ENCODE results near the gene SLC7A5. TPM values are rescaled to one million over a fixed set of nuclear protein-coding genes. Genes with fewer than 3 reads are reported as not detected.
"Not testable (repeated sequence)": the region's sequence is repeated elsewhere in the genome, so short reads cannot be mapped to it uniquely, and the experiment has no call there.

SLC7A5 gene
- total and polyA plus RNA-seq, 2 of the 13 experiments (the other 11 are each of a cell fraction or from before 2014, with no cell fraction given): 79.6 to 155 TPM

- not testable (repeated sequence) for TF ChIP-seq ZBTB40 (IDR thresholded peaks at IDR 0.05)
- peak; percentile 42; the same call in 1 of the 2 replicates for TF ChIP-seq ZBTB40 (CRISPR knock-in tag; IDR thresholded peaks at IDR 0.05)
- peak; percentile 78 for TF ChIP-seq SKI (IDR thresholded peaks at IDR 0.05; ENCODE audit: partially characterized antibody)
- TF ChIP-seq KAT7 (CRISPR knock-in tag; IDR thresholded peaks at IDR 0.05; ENCODE audit: borderline replicate concordance): peak; percentile 50; the same call in 1 of the 2 replicates
- TF ChIP-seq ZNF710 (CRISPR knock-in tag; IDR thresholded peaks at IDR 0.05; ENCODE audit: borderline replicate concordance): 0 out of 2 replicates have a peak, but pooled peaks have one; percentile 26
- TF ChIP-seq ZNF280D (CRISPR knock-in tag; IDR thresholded peaks at IDR 0.05): 0 out of 2 replicates have a peak, but pooled peaks have one; percentile 33
- TF ChIP-seq MEIS2 (CRISPR knock-in tag; IDR thresholded peaks at IDR 0.05): peak; percentile 35; the same call in 1 of the 2 replicates
- TF ChIP-seq CAMTA2 (CRISPR knock-in tag; IDR thresholded peaks at IDR 0.05; ENCODE audit: borderline replicate concordance): 0 out of 2 replicates have a peak, but pooled peaks have one; percentile 57
- 0 out of 2 replicates have a peak, but pooled peaks have one; percentile 26 for TF ChIP-seq ZNF660 (CRISPR knock-in tag; IDR thresholded peaks at IDR 0.05; ENCODE audit: borderline replicate concordance, low read depth)
- TF ChIP-seq SAP130 (CRISPR knock-in tag; IDR thresholded peaks at IDR 0.05; ENCODE audit: low read depth): peak; percentile 91
These were observed 7.8 kb downstream of the SLC7A5 start (continued) for GRCh38 chr16:87861300-87862099.
